HepG2 (cell line): Measurements from ENCODE around the gene LZTR1. TPM values are rescaled to one million over a fixed set of nuclear protein-coding genes. Genes with fewer than 3 reads are reported as not detected.

Experiments
- BCL6 ChIP-seq: IDR thresholded peaks from 2 replicates; pipeline ENCODE4 v1.6.1; 2016; ENCODE audit warnings: missing genetic modification reagents, missing compliant biosample characterization
- CHD2 ChIP-seq: IDR thresholded peaks from 2 replicates; pipeline ENCODE4 v1.6.1; 2011; ENCODE audit warnings: low read depth, low read length, improper control_type of control experiment
- CHD4 ChIP-seq: fragments of 200-600 bp; sonication (generic); IDR thresholded peaks from 2 replicates; pipeline ENCODE4 v1.7.0; 2017; ENCODE audit warnings: mild to moderate bottlenecking, low read length, borderline replicate concordance
- EP300 ChIP-seq, 3 experiments: sonication (generic) in 1 of 3; formaldehyde crosslinking in 1 of 3; IDR thresholded peaks; 2 replicates each; pipeline versions ENCODE4 v1.5.1 to v1.6.1; 2011 to 2020; ENCODE audit warnings: low read depth in 2 of 3, low read length in 2 of 3, borderline replicate concordance in 1 of 3, improper control_type of control experiment in 1 of 3, mild to moderate bottlenecking in 1 of 3, missing genetic modification reagents in 1 of 3, moderate library complexity in 1 of 3
- HHEX ChIP-seq: IDR thresholded peaks from 2 replicates; pipeline ENCODE4 v1.6.1; 2016; ENCODE audit warnings: control low read depth
- KDM6A ChIP-seq: IDR thresholded peaks from 2 replicates; pipeline ENCODE4 v1.6.1; 2016; ENCODE audit warnings: low read depth
- KLF15 ChIP-seq: sonication (generic); formaldehyde crosslinking; IDR thresholded peaks from 2 replicates; pipeline ENCODE4 v1.8.1; 2023; ENCODE audit warnings: borderline replicate concordance, mild to moderate bottlenecking, inconsistent platforms, missing genetic modification reagents, mixed read lengths
- MAFF ChIP-seq: IDR thresholded peaks from 2 replicates; pipeline ENCODE4 v1.6.1; 2011; ENCODE audit warnings: low read depth, low read length, improper control_type of control experiment
- MYPOP ChIP-seq: sonication (generic); formaldehyde crosslinking; IDR thresholded peaks from 2 replicates; pipeline ENCODE4 v1.8.1; 2023; ENCODE audit warnings: mild to moderate bottlenecking, moderate library complexity, missing genetic modification reagents
- NR2F2 ChIP-seq: IDR thresholded peaks from 2 replicates; pipeline ENCODE4 v1.6.1; 2012; ENCODE audit warnings: low read depth, inconsistent platforms, borderline replicate concordance
- REL ChIP-seq: sonication (generic); formaldehyde crosslinking; conservative IDR thresholded peaks from 2 replicates; pipeline ENCODE4 v1.8.0; 2022; ENCODE audit warnings: mild to moderate bottlenecking, missing genetic modification reagents, moderate library complexity
- SAP130 ChIP-seq: IDR thresholded peaks from 2 replicates; pipeline ENCODE4 v1.6.1; 2016; ENCODE audit warnings: low read depth
- SIN3A ChIP-seq: IDR thresholded peaks from 2 replicates; pipeline ENCODE4 v1.6.1; 2011; ENCODE audit warnings: low read depth, mild to moderate bottlenecking, control low read depth, low read length, borderline replicate concordance
- SNRNP70 ChIP-seq: fragments of 200-400 bp; formaldehyde crosslinking; IDR thresholded peaks from 2 replicates; pipeline ENCODE4 v1.6.1; 2017; ENCODE audit warnings: mild to moderate bottlenecking, low read depth, low read length, moderate library complexity
- SOX13 ChIP-seq, 3 experiments: fragments of 450-650 bp in 1 of 3; sonication (generic) in 1 of 3; formaldehyde crosslinking in 1 of 3; IDR thresholded peaks in 2 of 3; conservative IDR thresholded peaks in 1 of 3; 2 replicates each; pipeline versions ENCODE4 v1.5.0 to v1.6.1; 2016 to 2020; ENCODE audit warnings: antibody characterized with exemption in 1 of 3, mild to moderate bottlenecking in 1 of 3, missing compliant biosample characterization in 1 of 3, missing genetic modification reagents in 1 of 3, moderate library complexity in 1 of 3
- SRF ChIP-seq: IDR thresholded peaks from 2 replicates; pipeline ENCODE4 v1.6.1; 2011; ENCODE audit warnings: mild to moderate bottlenecking, low read depth, low read length, moderate library complexity
- TBX3 ChIP-seq: fragments of 450-650 bp; IDR thresholded peaks from 2 replicates; pipeline ENCODE4 v1.6.1; 2017; ENCODE audit warnings: antibody characterized with exemption, mild to moderate bottlenecking, inconsistent platforms, borderline replicate concordance
- TSC22D2 ChIP-seq: sonication (generic); formaldehyde crosslinking; IDR thresholded peaks from 2 replicates; pipeline ENCODE4 v1.5.1; 2020; ENCODE audit warnings: missing genetic modification reagents, mild to moderate bottlenecking, borderline replicate concordance
- ZEB1 ChIP-seq: IDR thresholded peaks from 2 replicates; pipeline ENCODE4 v1.6.1; 2012; ENCODE audit warnings: mild to moderate bottlenecking, low read depth, inconsistent platforms; ENCODE audit not compliant: insufficient replicate concordance
- ZNF124 ChIP-seq: sonication (generic); formaldehyde crosslinking; IDR thresholded peaks from 2 replicates; pipeline ENCODE4 v1.4.0; 2020; ENCODE audit warnings: missing genetic modification reagents
- ZNF276 ChIP-seq: sonication (generic); formaldehyde crosslinking; IDR thresholded peaks from 2 replicates; pipeline ENCODE4 v1.4.0; 2020; ENCODE audit warnings: mild to moderate bottlenecking, low read depth, missing genetic modification reagents
- ZNF382 ChIP-seq: sonication (generic); formaldehyde crosslinking; IDR thresholded peaks from 2 replicates; pipeline ENCODE4 v1.5.0; 2020; ENCODE audit warnings: missing genetic modification reagents, mild to moderate bottlenecking, borderline replicate concordance
- ZNF556 ChIP-seq: sonication (generic); formaldehyde crosslinking; IDR thresholded peaks from 2 replicates; pipeline ENCODE4 v1.4.0; 2020; ENCODE audit warnings: mild to moderate bottlenecking, missing genetic modification reagents, borderline replicate concordance
- ZNF788 ChIP-seq: sonication (generic); formaldehyde crosslinking; IDR thresholded peaks from 2 replicates; pipeline ENCODE4 v1.5.0; 2020; ENCODE audit warnings: mild to moderate bottlenecking, missing genetic modification reagents, borderline replicate concordance
- ZNF850 ChIP-seq: sonication (generic); formaldehyde crosslinking; conservative IDR thresholded peaks from 2 replicates; pipeline ENCODE4 v1.9.0; 2021; ENCODE audit warnings: mild to moderate bottlenecking, missing genetic modification reagents
- ZSCAN12 ChIP-seq: sonication (generic); formaldehyde crosslinking; IDR thresholded peaks from 2 replicates; pipeline ENCODE4 v1.9.0; 2021; ENCODE audit warnings: mild to moderate bottlenecking, missing genetic modification reagents
- ZSCAN22 ChIP-seq: sonication (generic); formaldehyde crosslinking; IDR thresholded peaks from 2 replicates; pipeline ENCODE4 v1.4.0; 2020; ENCODE audit warnings: mild to moderate bottlenecking, missing genetic modification reagents
- polyA plus RNA-seq, 8 experiments: library from polyadenylated mRNA; depleted of rRNA in 3 of 8; stranded (reverse) in 7 of 8; unstranded in 1 of 8; fragments of >200 nt; fragmentation: Illumina TruSeq in 4 of 8; extraction: Trizol in 4 of 8; gene quantifications; 2 replicates each; pipeline versions ENCODE4 v1.2.1 to v1.2.3, GENCODE V29; 2011 to 2016; ENCODE audit warnings: low read depth in 4 of 8, missing spikeins in 1 of 8, mixed read lengths in 1 of 8; ENCODE audit not compliant: insufficient read depth in 1 of 8
- total RNA-seq, 5 experiments: library from RNA; depleted of rRNA; stranded (reverse); fragments of >200 nt; fragmentation: Illumina TruSeq; extraction: Trizol; gene quantifications; 2 replicates each; pipeline ENCODE4 v1.2.3, GENCODE V29; 2016; ENCODE audit warnings: low read depth in 1 of 5

LZTR1 gene
- total and polyA plus RNA-seq, 2 of the 13 experiments (the other 11 are each of a cell fraction or from before 2014, with no cell fraction given) = 21.8 to 22.4 TPM

- TF ChIP-seq NR2F2 = no peak
- no peak for TF ChIP-seq SRF
- TF ChIP-seq MYPOP (CRISPR knock-in tag) = 0 out of 2 replicates have a peak, but pooled peaks have one; percentile 10
- TF ChIP-seq CHD4 = no peak
- 0 out of 2 replicates have a peak, but pooled peaks have one; percentile 14 for TF ChIP-seq SIN3A
- no peak for TF ChIP-seq HHEX (CRISPR knock-in tag)
- no peak for TF ChIP-seq CHD2
- no peak for TF ChIP-seq SNRNP70
- TF ChIP-seq ZSCAN12 (CRISPR knock-in tag) = no peak
- TF ChIP-seq BCL6 (CRISPR knock-in tag) = peak; percentile 48; the same call in 1 of the 2 replicates
- no peak for TF ChIP-seq ZNF276
- no peak for TF ChIP-seq KLF15 (CRISPR knock-in tag)
- TF ChIP-seq KDM6A (CRISPR knock-in tag) = peak; percentile 52; the same call in 1 of the 2 replicates
- no peak for TF ChIP-seq ZNF850 (CRISPR knock-in tag)
- no peak for TF ChIP-seq ZNF124 (CRISPR knock-in tag)
- no peak for TF ChIP-seq ZNF382 (CRISPR knock-in tag)
- TF ChIP-seq ZNF788 = no peak
- TF ChIP-seq ZSCAN22 (CRISPR knock-in tag) = no peak
- no peak for TF ChIP-seq REL (CRISPR knock-in tag)
- no peak for TF ChIP-seq ZEB1
- TF ChIP-seq SAP130 (CRISPR knock-in tag) = peak; percentile 79
- TF ChIP-seq TBX3 = no peak
- no peak for TF ChIP-seq SOX13 (IDR thresholded peaks at IDR 0.05)
- TF ChIP-seq SOX13 (CRISPR knock-in tag; conservative IDR thresholded peaks at IDR 0.05 in 1 of 2, IDR thresholded peaks at IDR 0.05 in 1 of 2) = peak in 1 of 2 experiments; percentile 64; a peak in 2 of 4 replicates
- TF ChIP-seq ZNF556 (CRISPR knock-in tag) = no peak; the same call in 1 of the 2 replicates
- TF ChIP-seq MAFF = peak; percentile 26; the same call in 1 of the 2 replicates
- TF ChIP-seq TSC22D2 (CRISPR knock-in tag) = no peak
- peak in 1 of 2 experiments; percentile 69; a peak in 2 of 4 replicates for TF ChIP-seq EP300 (IDR thresholded peaks at IDR 0.05; ENCODE audit: low read depth in 2 of 2, low read length in 2 of 2)
- no peak for TF ChIP-seq EP300 (CRISPR knock-in tag; IDR thresholded peaks at IDR 0.05; ENCODE audit: borderline replicate concordance)
These were observed 30.8 kb upstream of the LZTR1 start (continued) for GRCh38 chr22:20951151-20951931.
